Measurements from ENCODE around the gene TMEM11. TPM values are rescaled to one million over a fixed set of nuclear protein-coding genes. Genes with fewer than 3 reads are reported as not detected.

Gene TMEM11
- total RNA-seq, 1 experiment from 2014 or later, result 33.5 TPM

DNA sequence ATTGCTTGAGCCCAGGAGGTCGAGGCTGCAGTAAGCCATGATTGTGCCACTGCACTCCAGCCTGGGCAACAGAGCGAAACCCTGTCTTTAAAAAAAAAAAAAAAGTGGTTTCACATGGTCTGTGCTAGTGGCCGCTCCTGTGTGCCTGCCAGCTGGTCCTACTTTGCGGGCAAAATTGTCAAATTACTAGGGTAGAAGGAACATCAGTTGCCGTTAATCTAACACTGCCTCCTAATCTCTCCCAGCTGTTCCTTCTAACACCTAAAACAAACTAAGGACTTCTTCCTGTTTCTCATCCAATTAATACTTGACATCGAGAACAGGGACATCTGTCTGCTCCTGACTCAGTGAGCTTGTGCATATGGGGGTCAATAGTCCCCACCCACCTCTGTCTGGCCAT, 23.9 kb downstream of the TMEM11 start:
- no TSS peak for BruUV-seq (replicated peaks)

DNA sequence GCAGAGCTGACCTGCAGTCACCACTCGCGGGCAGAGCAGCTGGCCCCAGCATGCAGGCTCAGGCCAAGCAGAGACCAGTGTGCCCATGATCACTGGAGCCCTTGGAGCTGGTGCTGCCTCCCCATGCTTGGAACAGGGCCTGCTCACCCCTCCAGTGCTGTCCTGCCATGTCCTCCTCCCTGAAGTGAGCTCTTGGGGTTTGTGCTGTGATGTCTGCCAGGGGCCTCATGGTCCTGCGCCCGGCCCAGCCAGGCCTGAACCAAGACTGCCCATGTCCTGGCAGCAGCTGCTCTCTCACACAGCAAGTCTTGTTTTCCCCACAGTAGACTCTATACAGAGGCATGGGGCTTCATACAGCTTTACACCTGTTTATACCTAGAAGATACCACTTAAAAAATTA, 24.6 kb downstream of the TMEM11 start:
- CTCF ChIA-PET, result interaction anchor here (0.7 kb wide), 1 partner anchor 1179 kb away, joined by 3 read pairs; no protein-coding TSS in a partner anchor

More for the DNA sequence above, 23.9 kb downstream of the TMEM11 start:
- CTCF ChIA-PET, result interaction anchor here (0.5 to 1.3 kb wide), 4 partner anchors 23 to 95 kb away, joined by 3 to 9 read pairs (median 3); no protein-coding TSS in a partner anchor
- Mint-ChIP-seq H3K36me3 (ENCODE audit: insufficient read depth, unreplicated experiment) (peaks cover 20% of the 10 kb centered on the region), H3K4me1 (ENCODE audit: insufficient read depth, unreplicated experiment) (no peaks in the 10 kb centered on the region), H3K9me3 (ENCODE audit: unreplicated experiment) (no peaks in the 10 kb centered on the region), H3K27me3 (ENCODE audit: insufficient read depth, unreplicated experiment) (no peaks in the 10 kb centered on the region), H3K4me3 (ENCODE audit: unreplicated experiment) (no peak overlapping the region), H3K27ac (ENCODE audit: low read depth, unreplicated experiment) (no peak overlapping the region)
- TF ChIP-seq, protein P1, sequence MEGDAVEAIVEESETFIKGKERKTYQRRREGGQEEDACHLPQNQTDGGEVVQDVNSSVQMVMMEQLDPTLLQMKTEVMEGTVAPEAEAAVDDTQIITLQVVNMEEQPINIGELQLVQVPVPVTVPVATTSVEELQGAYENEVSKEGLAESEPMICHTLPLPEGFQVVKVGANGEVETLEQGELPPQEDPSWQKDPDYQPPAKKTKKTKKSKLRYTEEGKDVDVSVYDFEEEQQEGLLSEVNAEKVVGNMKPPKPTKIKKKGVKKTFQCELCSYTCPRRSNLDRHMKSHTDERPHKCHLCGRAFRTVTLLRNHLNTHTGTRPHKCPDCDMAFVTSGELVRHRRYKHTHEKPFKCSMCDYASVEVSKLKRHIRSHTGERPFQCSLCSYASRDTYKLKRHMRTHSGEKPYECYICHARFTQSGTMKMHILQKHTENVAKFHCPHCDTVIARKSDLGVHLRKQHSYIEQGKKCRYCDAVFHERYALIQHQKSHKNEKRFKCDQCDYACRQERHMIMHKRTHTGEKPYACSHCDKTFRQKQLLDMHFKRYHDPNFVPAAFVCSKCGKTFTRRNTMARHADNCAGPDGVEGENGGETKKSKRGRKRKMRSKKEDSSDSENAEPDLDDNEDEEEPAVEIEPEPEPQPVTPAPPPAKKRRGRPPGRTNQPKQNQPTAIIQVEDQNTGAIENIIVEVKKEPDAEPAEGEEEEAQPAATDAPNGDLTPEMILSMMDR (IDR thresholded peaks at IDR 0.05; ENCODE audit: unreplicated experiment), result no peak
- intact Hi-C loops (cut with micrococcal nuclease), result no loop called here
- POLR2A ChIA-PET, result interaction anchor here (0.7 to 1.9 kb wide), 2 partner anchors 23 to 110 kb away, joined by 3 to 4 read pairs; partner anchors contain the start of gene TMEM11
- no peak for DNase-seq (ENCODE audit: unreplicated experiment)

DNA sequence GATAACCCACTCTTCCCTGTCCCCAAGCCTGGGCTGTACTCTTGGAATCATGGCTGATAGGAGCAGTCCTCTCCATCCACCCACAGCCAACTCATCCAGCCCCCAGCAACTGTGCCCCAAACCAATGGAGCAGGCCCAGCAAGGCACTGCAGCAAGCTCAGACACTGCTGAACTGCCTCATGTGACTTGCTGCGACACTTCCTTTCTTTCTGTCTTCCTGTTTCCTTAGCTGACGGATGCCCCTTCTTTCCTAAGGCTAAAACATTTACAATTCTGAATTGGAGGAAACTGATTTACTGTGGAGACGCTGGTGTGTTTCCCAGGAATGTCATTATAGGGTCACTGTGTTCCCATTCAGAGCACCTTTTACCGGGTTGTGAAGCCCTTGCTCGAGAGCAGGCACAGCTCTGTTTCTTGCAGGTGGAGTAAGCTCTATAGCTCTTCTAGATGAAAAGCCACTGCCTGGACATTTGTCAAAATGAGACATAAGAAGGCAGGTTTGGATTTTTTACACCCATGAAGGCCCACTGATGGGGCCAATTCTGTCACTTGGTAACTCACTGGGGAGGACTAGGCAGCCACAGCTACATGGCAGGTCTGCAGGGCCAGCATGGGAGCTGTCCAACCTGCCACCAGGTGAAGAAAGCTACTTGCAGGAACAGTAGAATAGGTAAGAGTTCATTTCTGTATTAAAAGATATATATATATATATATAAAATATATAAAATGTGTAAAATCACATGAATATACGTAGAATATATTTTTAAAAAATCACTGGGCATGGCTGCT, 27.4 kb downstream of the TMEM11 start:
- CTCF ChIA-PET, result interaction anchor here (0.6 to 1.5 kb wide), 3 partner anchors 14 to 48 kb away, joined by 3 to 5 read pairs (median 3); no protein-coding TSS in a partner anchor
- POLR2A ChIA-PET, result interaction anchor here (1.0 to 1.2 kb wide), 2 partner anchors 8 to 27 kb away, joined by 3 to 4 read pairs; no protein-coding TSS in a partner anchor
- Mint-ChIP-seq H3K4me1 (ENCODE audit: insufficient read depth, unreplicated experiment) (no peaks in the 10 kb centered on the region), H3K27ac (ENCODE audit: low read depth, unreplicated experiment) (no peak overlapping the region), H3K36me3 (ENCODE audit: insufficient read depth, unreplicated experiment) (peaks cover 24% of the 10 kb centered on the region), H3K9me3 (ENCODE audit: unreplicated experiment) (no peaks in the 10 kb centered on the region), H3K4me3 (ENCODE audit: unreplicated experiment) (no peak overlapping the region), H3K27me3 (ENCODE audit: insufficient read depth, unreplicated experiment) (no peaks in the 10 kb centered on the region)
- BruUV-seq (replicated peaks), result no TSS peak
- intact Hi-C loops (cut with micrococcal nuclease), result no loop called here
- no peak for DNase-seq (ENCODE audit: unreplicated experiment)
- TF ChIP-seq, protein P1 (IDR thresholded peaks at IDR 0.05; ENCODE audit: unreplicated experiment), result no peak

More for the DNA sequence above, 24.6 kb downstream of the TMEM11 start:
- intact Hi-C loops (cut with micrococcal nuclease), result no loop called here
- H3K36me3 Mint-ChIP-seq (ENCODE audit: insufficient read depth, unreplicated experiment), result peaks cover 27% of the 10 kb centered on the region
- TF ChIP-seq, protein P1 (IDR thresholded peaks at IDR 0.05; ENCODE audit: unreplicated experiment), result no peak
- H3K9me3 Mint-ChIP-seq (ENCODE audit: unreplicated experiment), result no peaks in the 10 kb centered on the region
- H3K4me1 Mint-ChIP-seq (ENCODE audit: insufficient read depth, unreplicated experiment), result no peaks in the 10 kb centered on the region
- no peak for DNase-seq (ENCODE audit: unreplicated experiment)
- no peak overlapping the region for H3K4me3 Mint-ChIP-seq (ENCODE audit: unreplicated experiment)
- no TSS peak for BruUV-seq (replicated peaks)
- POLR2A ChIA-PET, result interaction anchor here (0.7 kb wide), 1 partner anchor 110 kb away, joined by 3 read pairs; no protein-coding TSS in a partner anchor
- no peak overlapping the region for H3K27ac Mint-ChIP-seq (ENCODE audit: low read depth, unreplicated experiment)
- H3K27me3 Mint-ChIP-seq (ENCODE audit: insufficient read depth, unreplicated experiment), result no peaks in the 10 kb centered on the region

DNA sequence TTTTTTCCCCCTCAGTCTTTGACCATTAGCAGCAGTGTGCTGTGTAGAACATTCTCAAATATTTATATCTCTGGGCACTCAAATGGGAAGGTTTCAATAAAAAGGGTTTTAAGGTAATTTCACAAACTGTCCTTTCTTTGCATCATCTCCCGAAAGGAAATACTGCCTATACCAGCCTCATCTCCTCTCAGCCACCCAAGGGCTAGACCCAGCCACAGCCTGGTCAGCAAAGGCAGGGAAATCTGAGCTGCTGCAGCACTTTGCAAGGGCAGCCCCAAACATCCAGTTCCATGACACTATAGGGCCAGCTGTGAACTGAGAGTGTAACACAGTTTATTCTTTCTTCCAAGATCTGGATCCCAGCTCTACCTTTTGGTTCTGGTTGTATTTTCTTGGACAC, 28.9 kb downstream of the TMEM11 start:
- intact Hi-C loops (cut with micrococcal nuclease), result no loop called here
- no peaks in the 10 kb centered on the region for H3K9me3 Mint-ChIP-seq (ENCODE audit: unreplicated experiment)
- no peak overlapping the region for H3K4me3 Mint-ChIP-seq (ENCODE audit: unreplicated experiment)
- BruUV-seq (replicated peaks), result no TSS peak
- TF ChIP-seq, protein P1 (IDR thresholded peaks at IDR 0.05; ENCODE audit: unreplicated experiment), result no peak
- CTCF ChIA-PET, result interaction anchor here (1.5 kb wide), 1 partner anchor 16 kb away, joined by 5 read pairs; no protein-coding TSS in a partner anchor
- H3K4me1 Mint-ChIP-seq (ENCODE audit: insufficient read depth, unreplicated experiment), result no peaks in the 10 kb centered on the region
- DNase-seq (ENCODE audit: unreplicated experiment), result no peak
- H3K27ac Mint-ChIP-seq (ENCODE audit: low read depth, unreplicated experiment), result no peak overlapping the region
- POLR2A ChIA-PET, result interaction anchor here (1.2 kb wide), 1 partner anchor 15 kb away, joined by 3 read pairs; no protein-coding TSS in a partner anchor
- H3K27me3 Mint-ChIP-seq (ENCODE audit: insufficient read depth, unreplicated experiment), result no peaks in the 10 kb centered on the region
- peaks cover 24% of the 10 kb centered on the region for H3K36me3 Mint-ChIP-seq (ENCODE audit: insufficient read depth, unreplicated experiment)

All from MCF 10A (cell line).